Measurements from ENCODE around the gene KCTD13. TPM values are rescaled to one million over a fixed set of nuclear protein-coding genes. Genes with fewer than 3 reads are reported as not detected.

KCTD13 gene
- total and polyA plus RNA-seq, 4 donors = 15.0 to 26.2 (median 16.5) TPM

GRCh38 chr16:29915590-29916247 is 10.3 kb downstream of the KCTD13 start:
- Histone ChIP-seq H3K4me3 (no peak overlapping the region), H3K27me3 (ENCODE audit: control insufficient read depth in 3 of 3, insufficient read depth in 3 of 3, low read length in 2 of 3) (no peaks in the 10 kb centered on the region), H3K9me3 (ENCODE audit: control insufficient read depth in 4 of 4, insufficient read depth in 3 of 4, low read length in 3 of 4) (no peaks in the 10 kb centered on the region), H3K4me1 (ENCODE audit: control insufficient read depth in 5 of 5, insufficient read depth in 5 of 5, low read length in 5 of 5) (no peaks in the 10 kb centered on the region), H3K9ac (ENCODE audit: insufficient read depth in 1 of 2, low read length in 2 of 2) (no peak overlapping the region), H3K36me3 (ENCODE audit: control insufficient read depth in 4 of 4, insufficient read depth in 4 of 4, low read length in 4 of 4) (peaks cover 0 to 10% (median 6%) of the 10 kb centered on the region in 4 donors), H3K27ac (ENCODE audit: low read depth in 1 of 2, low read length in 1 of 2) (no peak overlapping the region)
- 78 to 95% methylated on average over 6 of the region's 6 CpGs for WGBS, 2 donors
- TF ChIP-seq CTCF (IDR thresholded peaks at IDR 0.05; ENCODE audit: control extremely low read depth, extremely low read depth) = no peak
- no peak for DNase-seq
- no peak for ATAC-seq (ENCODE audit: insufficient read depth, low FRiP score)

GRCh38 chr16:29913514-29913913 is 12.5 kb downstream of the KCTD13 start:
- ATAC-seq (ENCODE audit: insufficient read depth, low FRiP score) (no peak), DNase-seq (no peak)
- Histone ChIP-seq H3K36me3 (ENCODE audit: control insufficient read depth in 4 of 4, insufficient read depth in 4 of 4, low read length in 4 of 4) (peaks cover 0 to 6% (median 4%) of the 10 kb centered on the region in 4 donors), H3K9ac (ENCODE audit: insufficient read depth in 1 of 2, low read length in 2 of 2) (no peak overlapping the region), H3K9me3 (ENCODE audit: control insufficient read depth in 4 of 4, insufficient read depth in 3 of 4, low read length in 3 of 4) (no peaks in the 10 kb centered on the region), H3K27ac (ENCODE audit: low read depth in 1 of 2, low read length in 1 of 2) (no peak overlapping the region), H3K4me1 (ENCODE audit: control insufficient read depth in 5 of 5, insufficient read depth in 5 of 5, low read length in 5 of 5) (no peaks in the 10 kb centered on the region), H3K4me3 (no peak overlapping the region), H3K27me3 (ENCODE audit: control insufficient read depth in 3 of 3, insufficient read depth in 3 of 3, low read length in 2 of 3) (no peaks in the 10 kb centered on the region)
- WGBS, 2 donors = 97 to 98% methylated on average over 8 of the region's 8 CpGs
- no peak for TF ChIP-seq CTCF (IDR thresholded peaks at IDR 0.05; ENCODE audit: control extremely low read depth, extremely low read depth)

GRCh38 chr16:29912087-29912486 is 13.9 kb downstream of the KCTD13 start:
- DNase-seq (no peak), ATAC-seq (ENCODE audit: insufficient read depth, low FRiP score) (no peak)
- H3K9ac ChIP-seq (ENCODE audit: insufficient read depth in 1 of 2, low read length in 2 of 2) = no peak overlapping the region
- H3K27ac ChIP-seq (ENCODE audit: low read depth in 1 of 2, low read length in 1 of 2) = no peak overlapping the region
- H3K27me3 ChIP-seq (ENCODE audit: control insufficient read depth in 3 of 3, insufficient read depth in 3 of 3, low read length in 2 of 3) = no peaks in the 10 kb centered on the region
- WGBS, 2 donors = 80 to 83% methylated on average over 11 of the region's 11 CpGs
- no peak overlapping the region for H3K4me3 ChIP-seq
- no peaks in the 10 kb centered on the region for H3K9me3 ChIP-seq (ENCODE audit: control insufficient read depth in 4 of 4, insufficient read depth in 3 of 4, low read length in 3 of 4)
- no peak for TF ChIP-seq CTCF (IDR thresholded peaks at IDR 0.05; ENCODE audit: control extremely low read depth, extremely low read depth)
- H3K4me1 ChIP-seq (ENCODE audit: control insufficient read depth in 5 of 5, insufficient read depth in 5 of 5, low read length in 5 of 5) = no peaks in the 10 kb centered on the region
- H3K36me3 ChIP-seq (ENCODE audit: control insufficient read depth in 4 of 4, insufficient read depth in 4 of 4, low read length in 4 of 4) = peaks cover 0 to 6% (median 4%) of the 10 kb centered on the region in 4 donors

- Histone ChIP-seq H3K9me3 (ENCODE audit: control insufficient read depth in 4 of 4, insufficient read depth in 3 of 4, low read length in 3 of 4) (no peaks in the 10 kb centered on the region), H3K9ac (ENCODE audit: insufficient read depth in 1 of 2, low read length in 2 of 2) (no peak overlapping the region), H3K27me3 (ENCODE audit: control insufficient read depth in 3 of 3, insufficient read depth in 3 of 3, low read length in 2 of 3) (no peaks in the 10 kb centered on the region), H3K27ac (ENCODE audit: low read depth in 1 of 2, low read length in 1 of 2) (no peak overlapping the region), H3K4me1 (ENCODE audit: control insufficient read depth in 5 of 5, insufficient read depth in 5 of 5, low read length in 5 of 5) (no peaks in the 10 kb centered on the region), H3K36me3 (ENCODE audit: control insufficient read depth in 4 of 4, insufficient read depth in 4 of 4, low read length in 4 of 4) (peaks cover 0 to 6% (median 4%) of the 10 kb centered on the region in 4 donors), H3K4me3 (no peak overlapping the region)
- no peak for TF ChIP-seq CTCF (IDR thresholded peaks at IDR 0.05; ENCODE audit: control extremely low read depth, extremely low read depth)
- WGBS, 2 donors = 84 to 88% methylated on average over 14 to 15 of the region's 15 CpGs
- ATAC-seq (ENCODE audit: insufficient read depth, low FRiP score) (no peak), DNase-seq (no peak)
Observed at GRCh38 chr16:29911676-29912010, 14.4 kb downstream of the KCTD13 start.

Measured in lung (tissue), 12 donors.